Chondrocyte (in vitro differentiated cells): ENCODE results near the gene VPS41. TPM values are rescaled to one million over a fixed set of nuclear protein-coding genes. Genes with fewer than 3 reads are reported as not detected.

Experiments
- DNase-seq: peaks from one replicate; pipeline ENCODE4 v3.0.0; 2021; ENCODE audit warnings: mixed read lengths, low spot score
- H3K27ac Mint-ChIP-seq: one replicate; pipeline ENCODE4 v1.8.0; 2021; ENCODE audit warnings: mild to moderate bottlenecking, moderate library complexity, mixed read lengths; ENCODE audit not compliant: unreplicated experiment
- H3K27me3 Mint-ChIP-seq: 2 replicates; pipeline ENCODE4 v1.8.0; 2021; ENCODE audit warnings: low read depth, mixed read lengths
- H3K36me3 Mint-ChIP-seq: 2 replicates; pipeline ENCODE4 v1.8.0; 2021; ENCODE audit warnings: low read depth, mixed read lengths
- H3K4me1 Mint-ChIP-seq: 2 replicates; pipeline ENCODE4 v1.8.0; 2021; ENCODE audit warnings: low read depth, mild to moderate bottlenecking, mixed read lengths
- H3K4me3 Mint-ChIP-seq: one replicate; pipeline ENCODE4 v1.8.0; 2021; ENCODE audit warnings: mild to moderate bottlenecking, moderate library complexity, mixed read lengths; ENCODE audit not compliant: unreplicated experiment
- H3K9me3 Mint-ChIP-seq: 2 replicates; pipeline ENCODE4 v1.8.0; 2021; ENCODE audit warnings: low read depth, mixed read lengths
- CTCF ChIP-seq: fragments of 200-600 bp; sonication (generic); IDR thresholded peaks from 2 replicates; pipeline ENCODE4 v1.5.0; 2021; ENCODE audit warnings: antibody characterized with exemption, mild to moderate bottlenecking, moderate library complexity
- total RNA-seq: library from RNA; stranded (reverse); gene quantifications from 3 replicates; pipeline ENCODE4 v1.2.1, GENCODE V29; 2021

The VPS41 gene
- total RNA-seq, 1 donor from 2014 or later, result 83.9 TPM

- Mint-ChIP-seq H3K4me1 (peaks cover 9% of the 10 kb centered on the region), H3K27ac (no peak overlapping the region), H3K9me3 (no peaks in the 10 kb centered on the region), H3K4me3 (no peak overlapping the region), H3K27me3 (no peaks in the 10 kb centered on the region), H3K36me3 (peaks cover 6% of the 10 kb centered on the region)
- DNase-seq, result no peak
- TF ChIP-seq CTCF, result no peak
Observed at GRCh38 chr7:38757931-38758330, 151.1 kb downstream of the VPS41 start.

- H3K9me3 Mint-ChIP-seq, result no peaks in the 10 kb centered on the region
- no peak for DNase-seq
- no peak for TF ChIP-seq CTCF
- peaks cover 9% of the 10 kb centered on the region for H3K4me1 Mint-ChIP-seq
- H3K4me3 Mint-ChIP-seq, result no peak overlapping the region
- H3K27ac Mint-ChIP-seq, result no peak overlapping the region
- H3K36me3 Mint-ChIP-seq, result peaks cover 10% of the 10 kb centered on the region
- no peaks in the 10 kb centered on the region for H3K27me3 Mint-ChIP-seq
Observed at GRCh38 chr7:38756521-38756920, 152.5 kb downstream of the VPS41 start.

DNA sequence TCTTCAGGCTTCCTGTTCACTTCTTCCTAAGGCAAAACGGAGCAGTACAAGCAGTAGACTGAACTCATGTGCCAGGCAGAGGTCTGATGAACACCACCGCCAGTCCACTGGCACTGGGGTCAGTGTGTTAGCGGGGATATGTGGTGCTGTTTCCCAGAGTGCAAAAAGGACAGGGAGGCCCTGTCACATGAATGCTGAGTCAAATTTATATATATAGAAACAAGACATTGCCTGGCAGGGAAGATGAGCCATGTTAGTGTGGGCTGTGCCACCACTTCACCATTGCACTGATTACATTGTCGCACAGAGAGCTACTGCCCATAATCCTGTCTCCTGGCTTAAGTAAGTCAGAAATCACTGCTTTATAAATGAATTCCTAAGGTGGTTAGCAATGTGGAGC is 155.6 kb downstream of the VPS41 start:
- Mint-ChIP-seq H3K9me3 (no peaks in the 10 kb centered on the region), H3K27ac (no peak overlapping the region), H3K27me3 (no peaks in the 10 kb centered on the region), H3K4me1 (peaks cover 9% of the 10 kb centered on the region), H3K4me3 (no peak overlapping the region), H3K36me3 (peaks cover 14% of the 10 kb centered on the region)
- no peak for TF ChIP-seq CTCF
- no peak for DNase-seq

- no peaks in the 10 kb centered on the region for H3K9me3 Mint-ChIP-seq
- DNase-seq, result no peak
- H3K27ac Mint-ChIP-seq, result no peak overlapping the region
- H3K27me3 Mint-ChIP-seq, result no peaks in the 10 kb centered on the region
- H3K4me1 Mint-ChIP-seq, result peaks cover 4% of the 10 kb centered on the region
- peaks cover 19% of the 10 kb centered on the region for H3K36me3 Mint-ChIP-seq
- no peak overlapping the region for H3K4me3 Mint-ChIP-seq
- no peak for TF ChIP-seq CTCF
Observed at GRCh38 chr7:38751416-38751815, 157.6 kb downstream of the VPS41 start.

- peak; percentile 78 for TF ChIP-seq CTCF
- H3K27ac Mint-ChIP-seq, result no peak overlapping the region
Observed at GRCh38 chr7:38748056-38748610, 160.9 kb downstream of the VPS41 start.

More at GRCh38 chr7:38748056-38748610, 160.9 kb downstream of the VPS41 start:
- Mint-ChIP-seq H3K4me3 (no peak overlapping the region), H3K4me1 (peaks cover 5% of the 10 kb centered on the region), H3K27me3 (no peaks in the 10 kb centered on the region), H3K9me3 (no peaks in the 10 kb centered on the region), H3K36me3 (peaks cover 22% of the 10 kb centered on the region)
- no peak for DNase-seq
